H1 (cell line): ENCODE results near the gene ANKRD12. TPM values are rescaled to one million over a fixed set of nuclear protein-coding genes. Genes with fewer than 3 reads are reported as not detected.

Experiments
- ASH2L ChIP-seq: fragments of 200-600, 300-600 bp; sonication (generic); IDR thresholded peaks from one replicate; pipeline ENCODE4 v1.7.1; 2017; ENCODE audit warnings: low read length
- CBX5 ChIP-seq: fragments of 300-800, 300-1000 bp; sonication (generic); IDR thresholded peaks from 2 replicates; pipeline ENCODE4 v1.7.1; 2016; ENCODE audit warnings: antibody characterized with exemption, low read length, low read depth
- CHD1 ChIP-seq: IDR thresholded peaks from 2 replicates; pipeline ENCODE4 v1.6.1; 2012; ENCODE audit warnings: low read depth, low read length, improper control_type of control experiment
- NANOG ChIP-seq: IDR thresholded peaks from 2 replicates; pipeline ENCODE4 v1.6.1; 2011; ENCODE audit warnings: low read length, low read depth, mild to moderate bottlenecking, inconsistent platforms; ENCODE audit not compliant: insufficient read depth, poor library complexity, severe bottlenecking
- SRF ChIP-seq: IDR thresholded peaks from 2 replicates; pipeline ENCODE4 v1.6.1; 2011; ENCODE audit warnings: mild to moderate bottlenecking, low read depth, low read length, moderate library complexity
- polyA plus RNA-seq, 7 experiments: library from polyadenylated mRNA; depleted of rRNA in 3 of 7; stranded (reverse) in 5 of 7; unstranded in 2 of 7; fragments of >200 nt in 5 of 7; fragments of 200-250 nt in 2 of 7; gene quantifications; 1 replicate in 5 of 7; 2 replicates in 1 of 7; 4 replicates in 1 of 7; pipeline versions ENCODE4 v1.2.1 to v1.2.3, GENCODE V29; 2011 to 2013; ENCODE audit warnings: missing spikeins in 2 of 7, mixed read lengths in 2 of 7
- total RNA-seq: library from RNA; stranded (reverse); fragmentation: NEBNext Ultra II Directional; extraction: Animal tissue kit (Norgen Biotek cat#: 25700); gene quantifications from 2 replicates; pipeline ENCODE4 v1.2.1, GENCODE V29; 2021
- TF ChIP-seq, protein P1 (sequence below): IDR thresholded peaks from 2 replicates; pipeline ENCODE4 v1.6.1; 2012; ENCODE audit warnings: low read length, inconsistent platforms

The ANKRD12 gene
- total and polyA plus RNA-seq, 2 of the 8 experiments (the other 6 are each of a cell fraction or from before 2014, with no cell fraction given) = 2.6 to 37.9 TPM

DNA sequence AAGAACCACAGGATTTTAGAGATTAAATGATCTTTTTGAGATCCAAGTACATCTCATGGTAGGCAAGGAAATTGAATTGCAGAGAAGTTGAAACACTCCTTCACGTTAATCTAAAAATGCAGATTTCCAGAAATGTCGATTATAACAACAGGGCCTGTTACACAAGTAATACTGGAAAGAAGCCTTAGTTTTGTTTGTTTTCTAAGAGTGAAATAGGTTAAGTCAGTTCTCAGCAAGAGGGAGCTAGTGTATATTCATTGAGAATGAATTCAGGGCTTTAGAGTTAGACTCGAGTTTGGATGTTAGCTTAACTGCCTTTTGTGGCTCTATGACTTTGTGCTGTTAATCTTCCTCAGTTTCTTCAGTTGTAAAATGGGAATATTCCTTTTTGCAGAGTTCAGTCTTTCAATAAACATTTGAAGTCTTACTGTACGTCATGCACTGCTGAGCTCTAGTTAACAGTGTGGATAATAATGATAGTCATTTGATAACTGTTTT, 33.2 kb upstream of the ANKRD12 start (continued):
- no peak for TF ChIP-seq SRF
- TF ChIP-seq CHD1 = no peak
- no peak for TF ChIP-seq CBX5
- TF ChIP-seq, protein P1, sequence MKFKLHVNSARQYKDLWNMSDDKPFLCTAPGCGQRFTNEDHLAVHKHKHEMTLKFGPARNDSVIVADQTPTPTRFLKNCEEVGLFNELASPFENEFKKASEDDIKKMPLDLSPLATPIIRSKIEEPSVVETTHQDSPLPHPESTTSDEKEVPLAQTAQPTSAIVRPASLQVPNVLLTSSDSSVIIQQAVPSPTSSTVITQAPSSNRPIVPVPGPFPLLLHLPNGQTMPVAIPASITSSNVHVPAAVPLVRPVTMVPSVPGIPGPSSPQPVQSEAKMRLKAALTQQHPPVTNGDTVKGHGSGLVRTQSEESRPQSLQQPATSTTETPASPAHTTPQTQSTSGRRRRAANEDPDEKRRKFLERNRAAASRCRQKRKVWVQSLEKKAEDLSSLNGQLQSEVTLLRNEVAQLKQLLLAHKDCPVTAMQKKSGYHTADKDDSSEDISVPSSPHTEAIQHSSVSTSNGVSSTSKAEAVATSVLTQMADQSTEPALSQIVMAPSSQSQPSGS = no peak
- TF ChIP-seq NANOG = no peak
- TF ChIP-seq ASH2L = no peak
- TF ChIP-seq, all 59 proteins: peak for 0
